ENCODE results near the gene STAM2. TPM values are rescaled to one million over a fixed set of nuclear protein-coding genes. Genes with fewer than 3 reads are reported as not detected.
"Not testable (repeated sequence)": the region's sequence is repeated elsewhere in the genome, so short reads cannot be mapped to it uniquely, and the experiment has no call there.

The STAM2 gene
- total and polyA plus RNA-seq, 3 experiments from 2014 or later = 3.7 to 19.8 (median 19.6) TPM

- H3K9me3 ChIP-seq (ENCODE audit: low read length); H3K27me3 Mint-ChIP-seq; H3K27ac ChIP-seq (ENCODE audit: low read depth, low read length); DNase-seq; CTCF ChIA-PET; POLR2A ChIA-PET; H3K4me3 ChIP-seq (ENCODE audit: low read length); H3K36me3 Mint-ChIP-seq; H3K27me3 ChIP-seq (ENCODE audit: insufficient read depth, low read length, poor library complexity, severe bottlenecking); H3K9me3 Mint-ChIP-seq; H3K36me3 ChIP-seq (ENCODE audit: insufficient read depth, low read length): not testable (repeated sequence)
- peaks cover 19% of the 10 kb centered on the region for H3K4me1 ChIP-seq (ENCODE audit: insufficient read depth, low read length)
- Mint-ChIP-seq H3K4me1 (peaks cover 49 to 74% (median 73%) of the 10 kb centered on the region in 3 donors), H3K4me3 (peak overlapping the region in 1 of 7 donors; percentile 52), H3K27ac (peak overlapping the region in 1 of 8 donors; percentile 23)
These were observed 6.4 kb downstream of the STAM2 start for GRCh38 chr2:152169158-152169557.

- H3K36me3 ChIP-seq (ENCODE audit: insufficient read depth, low read length); H3K27ac ChIP-seq (ENCODE audit: low read depth, low read length); H3K27me3 ChIP-seq (ENCODE audit: insufficient read depth, low read length, poor library complexity, severe bottlenecking); H3K4me3 ChIP-seq (ENCODE audit: low read length); H3K4me3 Mint-ChIP-seq; H3K9me3 Mint-ChIP-seq; H3K27me3 Mint-ChIP-seq; H3K27ac Mint-ChIP-seq; POLR2A ChIA-PET; DNase-seq; H3K9me3 ChIP-seq (ENCODE audit: low read length): not testable (repeated sequence)
- H3K4me1 ChIP-seq (ENCODE audit: insufficient read depth, low read length) = peaks cover 14% of the 10 kb centered on the region
- Mint-ChIP-seq H3K4me1 (peaks cover 47 to 74% (median 72%) of the 10 kb centered on the region in 3 donors), H3K36me3 (peaks cover 3 to 11% (median 4%) of the 10 kb centered on the region in 3 donors)
- CTCF ChIA-PET = interaction anchor here (1.4 kb wide), 1 partner anchor 576 kb away, joined by 3 read pairs; no protein-coding TSS in a partner anchor
These were observed 8.1 kb downstream of the STAM2 start for GRCh38 chr2:152167470-152167869.

GRCh38 chr2:152167065-152167464 is 8.5 kb downstream of the STAM2 start:
- Mint-ChIP-seq H3K9me3 (no peaks in the 10 kb centered on the region), H3K27me3 (no peaks in the 10 kb centered on the region), H3K27ac (peak overlapping the region in 1 of 8 donors; percentile 26), H3K4me3 (peak overlapping the region in 3 of 7 donors; percentile 10 to 45 (median 25)), H3K4me1 (peaks cover 43 to 71% (median 68%) of the 10 kb centered on the region in 3 donors), H3K36me3 (peaks cover 3 to 9% (median 4%) of the 10 kb centered on the region in 3 donors)
- no peaks in the 10 kb centered on the region for H3K9me3 ChIP-seq (ENCODE audit: low read length)
- H3K4me3 ChIP-seq (ENCODE audit: low read length) = no peak overlapping the region
- peaks cover 11% of the 10 kb centered on the region for H3K4me1 ChIP-seq (ENCODE audit: insufficient read depth, low read length)
- no peaks in the 10 kb centered on the region for H3K36me3 ChIP-seq (ENCODE audit: insufficient read depth, low read length)
- ChIA-PET POLR2A (no interaction called here), CTCF (interaction anchor here (0.9 to 1.4 kb wide), 2 partner anchors 10 to 576 kb away, joined by 3 read pairs; no protein-coding TSS in a partner anchor)
- DNase-seq = no peak
- H3K27ac ChIP-seq (ENCODE audit: low read depth, low read length) = no peak overlapping the region
- H3K27me3 ChIP-seq (ENCODE audit: insufficient read depth, low read length, poor library complexity, severe bottlenecking) = no peaks in the 10 kb centered on the region

- Mint-ChIP-seq H3K36me3 (peaks cover 3 to 9% (median 4%) of the 10 kb centered on the region in 3 donors), H3K27me3 (no peaks in the 10 kb centered on the region), H3K4me1 (peaks cover 40 to 68% (median 64%) of the 10 kb centered on the region in 3 donors), H3K4me3 (peak overlapping the region in 2 of 7 donors; percentile 43 to 45), H3K27ac (peak overlapping the region in 1 of 8 donors; percentile 7), H3K9me3 (no peaks in the 10 kb centered on the region)
- H3K4me1 ChIP-seq (ENCODE audit: insufficient read depth, low read length) = peaks cover 6% of the 10 kb centered on the region
- ChIA-PET CTCF (interaction anchor here (0.9 to 1.4 kb wide), 2 partner anchors 10 to 576 kb away, joined by 3 read pairs; no protein-coding TSS in a partner anchor), POLR2A (no interaction called here)
- H3K4me3 ChIP-seq (ENCODE audit: low read length) = no peak overlapping the region
- no peaks in the 10 kb centered on the region for H3K9me3 ChIP-seq (ENCODE audit: low read length)
- H3K27ac ChIP-seq (ENCODE audit: low read depth, low read length) = no peak overlapping the region
- no peaks in the 10 kb centered on the region for H3K36me3 ChIP-seq (ENCODE audit: insufficient read depth, low read length)
- no peaks in the 10 kb centered on the region for H3K27me3 ChIP-seq (ENCODE audit: insufficient read depth, low read length, poor library complexity, severe bottlenecking)
- DNase-seq = no peak
These were observed 8.9 kb downstream of the STAM2 start for GRCh38 chr2:152166633-152167032.

GRCh38 chr2:152165780-152166179 is 9.8 kb downstream of the STAM2 start:
- no peak for DNase-seq
- Mint-ChIP-seq H3K9me3 (no peaks in the 10 kb centered on the region), H3K4me3 (no peak overlapping the region), H3K36me3 (peaks cover 3 to 11% (median 4%) of the 10 kb centered on the region in 3 donors), H3K4me1 (peaks cover 39 to 68% (median 59%) of the 10 kb centered on the region in 3 donors), H3K27ac (peak overlapping the region in 1 of 8 donors; percentile 7), H3K27me3 (no peaks in the 10 kb centered on the region)
- H3K36me3 ChIP-seq (ENCODE audit: insufficient read depth, low read length) = no peaks in the 10 kb centered on the region
- POLR2A ChIA-PET = no interaction called here
- CTCF ChIA-PET = no interaction called here
- no peak overlapping the region for H3K4me3 ChIP-seq (ENCODE audit: low read length)
- H3K4me1 ChIP-seq (ENCODE audit: insufficient read depth, low read length) = peaks cover 5% of the 10 kb centered on the region
- no peak overlapping the region for H3K27ac ChIP-seq (ENCODE audit: low read depth, low read length)
- no peaks in the 10 kb centered on the region for H3K9me3 ChIP-seq (ENCODE audit: low read length)
- H3K27me3 ChIP-seq (ENCODE audit: insufficient read depth, low read length, poor library complexity, severe bottlenecking) = no peaks in the 10 kb centered on the region

GRCh38 chr2:152165306-152165705 is 10.3 kb downstream of the STAM2 start:
- ChIA-PET POLR2A (no interaction called here), CTCF (no interaction called here)
- Mint-ChIP-seq H3K4me3 (no peak overlapping the region), H3K36me3 (peaks cover 3 to 10% (median 4%) of the 10 kb centered on the region in 3 donors), H3K27ac (no peak overlapping the region), H3K4me1 (peaks cover 39 to 64% (median 59%) of the 10 kb centered on the region in 3 donors), H3K27me3 (no peaks in the 10 kb centered on the region), H3K9me3 (no peaks in the 10 kb centered on the region)
- Histone ChIP-seq H3K27me3 (ENCODE audit: insufficient read depth, low read length, poor library complexity, severe bottlenecking) (no peaks in the 10 kb centered on the region), H3K4me1 (ENCODE audit: insufficient read depth, low read length) (peaks cover 5% of the 10 kb centered on the region), H3K4me3 (ENCODE audit: low read length) (no peak overlapping the region), H3K9me3 (ENCODE audit: low read length) (no peaks in the 10 kb centered on the region), H3K36me3 (ENCODE audit: insufficient read depth, low read length) (no peaks in the 10 kb centered on the region), H3K27ac (ENCODE audit: low read depth, low read length) (no peak overlapping the region)
- DNase-seq = no peak

GRCh38 chr2:152163669-152164068 is 11.9 kb downstream of the STAM2 start:
- Mint-ChIP-seq H3K4me1 (peaks cover 34 to 55% (median 52%) of the 10 kb centered on the region in 3 donors), H3K27ac (peak overlapping the region in 1 of 8 donors; percentile 58)
- CTCF ChIA-PET; DNase-seq; H3K4me1 ChIP-seq (ENCODE audit: insufficient read depth, low read length); H3K9me3 Mint-ChIP-seq; H3K36me3 ChIP-seq (ENCODE audit: insufficient read depth, low read length); H3K27me3 ChIP-seq (ENCODE audit: insufficient read depth, low read length, poor library complexity, severe bottlenecking); H3K27ac ChIP-seq (ENCODE audit: low read depth, low read length); H3K9me3 ChIP-seq (ENCODE audit: low read length); POLR2A ChIA-PET; H3K27me3 Mint-ChIP-seq; H3K4me3 ChIP-seq (ENCODE audit: low read length); H3K36me3 Mint-ChIP-seq; H3K4me3 Mint-ChIP-seq: not testable (repeated sequence)

GRCh38 chr2:152162141-152162540 is 13.4 kb downstream of the STAM2 start:
- no peak overlapping the region for H3K4me3 Mint-ChIP-seq
- Histone ChIP-seq H3K36me3 (ENCODE audit: insufficient read depth, low read length) (no peaks in the 10 kb centered on the region), H3K27ac (ENCODE audit: low read depth, low read length) (no peak overlapping the region), H3K27me3 (ENCODE audit: insufficient read depth, low read length, poor library complexity, severe bottlenecking) (no peaks in the 10 kb centered on the region), H3K4me3 (ENCODE audit: low read length) (no peak overlapping the region), H3K4me1 (ENCODE audit: insufficient read depth, low read length) (peaks cover 2% of the 10 kb centered on the region), H3K9me3 (ENCODE audit: low read length) (no peaks in the 10 kb centered on the region)
- POLR2A ChIA-PET = no interaction called here
- H3K27me3 Mint-ChIP-seq = no peaks in the 10 kb centered on the region
- H3K4me1 Mint-ChIP-seq = peaks cover 33 to 48% (median 45%) of the 10 kb centered on the region in 3 donors
- H3K9me3 Mint-ChIP-seq = peaks cover 0 to 1% (median 0%) of the 10 kb centered on the region in 5 donors
- H3K36me3 Mint-ChIP-seq = peaks cover 6 to 18% (median 12%) of the 10 kb centered on the region in 3 donors
- no peak for DNase-seq
- H3K27ac Mint-ChIP-seq = peak overlapping the region in 1 of 8 donors; percentile 82
- CTCF ChIA-PET = no interaction called here

Data from CD8-positive, alpha-beta memory T cell (primary cell).